GM23338 (cell line): Measurements from ENCODE around the gene LMNTD2. TPM values are rescaled to one million over a fixed set of nuclear protein-coding genes. Genes with fewer than 3 reads are reported as not detected.

Source experiments
- ATAC-seq: fragments of 200-7000 bp; cut with Tn5 transposase; 3 replicates; pipeline ENCODE4 v1.9.1; 2020
- DNase-seq: peaks from one replicate; pipeline ENCODE4 v3.0.0-alpha.2; 2015; ENCODE audit warnings: low spot score
- H2AFZ ChIP-seq: fragments of 200-600 bp; sonication (generic); 2 replicates; pipeline ENCODE4 v1.8.0; 2016; ENCODE audit warnings: antibody characterized with exemption, mild to moderate bottlenecking, moderate library complexity
- H3F3A ChIP-seq: fragments of 200-600 bp; sonication (generic); replicated peaks from 2 replicates; pipeline ENCODE4 v1.8.0; 2017; ENCODE audit warnings: antibody characterized with exemption, mixed run types, low read depth
- H3K27ac ChIP-seq: fragments of 200-600 bp; sonication (generic); 2 replicates; pipeline ENCODE4 v1.6.1; 2016; ENCODE audit warnings: low read depth
- H3K27me3 ChIP-seq: fragments of 200-600 bp; sonication (generic); 2 replicates; pipeline ENCODE4 v1.8.0; 2016; ENCODE audit warnings: mild to moderate bottlenecking, mixed run types, moderate library complexity; ENCODE audit not compliant: insufficient read depth
- H3K36me3 ChIP-seq: fragments of 200-600 bp; sonication (generic); 2 replicates; pipeline ENCODE4 v1.8.0; 2016; ENCODE audit warnings: mild to moderate bottlenecking; ENCODE audit not compliant: insufficient read depth
- H3K4me1 ChIP-seq: fragments of 200-600 bp; sonication (generic); 2 replicates; pipeline ENCODE4 v1.8.0; 2016; ENCODE audit warnings: mild to moderate bottlenecking, moderate library complexity; ENCODE audit not compliant: insufficient read depth
- H3K4me2 ChIP-seq: fragments of 200-600 bp; sonication (generic); 2 replicates; pipeline ENCODE4 v1.7.1; 2017; ENCODE audit warnings: mixed run types
- H3K4me3 ChIP-seq: fragments of 200-600 bp; sonication (generic); 2 replicates; pipeline ENCODE4 v1.6.1; 2016; ENCODE audit warnings: mixed run types
- H3K79me2 ChIP-seq: fragments of 200-600 bp; sonication (generic); replicated peaks from 2 replicates; pipeline ENCODE4 v1.8.0; 2017; ENCODE audit warnings: mild to moderate bottlenecking; ENCODE audit not compliant: insufficient read depth
- H3K9me2 ChIP-seq: fragments of 200-600 bp; sonication (generic); 2 replicates; pipeline ENCODE4 v1.8.0; 2017; ENCODE audit not compliant: insufficient read depth
- H4K20me1 ChIP-seq: fragments of 200-600 bp; sonication (generic); replicated peaks from 2 replicates; pipeline ENCODE4 v1.8.0; 2017; ENCODE audit warnings: mild to moderate bottlenecking; ENCODE audit not compliant: insufficient read depth
- H3K27ac Mint-ChIP-seq: 2 replicates; pipeline ENCODE4 v1.8.0; 2020; ENCODE audit warnings: inconsistent platforms, mild to moderate bottlenecking, moderate library complexity, mixed read lengths
- H3K27me3 Mint-ChIP-seq: 3 replicates; pipeline ENCODE4 v1.8.0; 2022; ENCODE audit warnings: low read depth, mild to moderate bottlenecking, moderate library complexity, mixed read lengths, inconsistent platforms; ENCODE audit not compliant: insufficient read depth, poor library complexity
- H3K36me3 Mint-ChIP-seq: 3 replicates; pipeline ENCODE4 v1.8.0; 2021; ENCODE audit warnings: low read depth, mild to moderate bottlenecking, inconsistent platforms, moderate library complexity, mixed read lengths
- H3K4me1 Mint-ChIP-seq: 3 replicates; pipeline ENCODE4 v1.8.0; 2020; ENCODE audit warnings: mild to moderate bottlenecking, inconsistent platforms, mixed read lengths
- H3K4me3 Mint-ChIP-seq: 3 replicates; pipeline ENCODE4 v1.8.0; 2021; ENCODE audit warnings: moderate library complexity, mild to moderate bottlenecking, inconsistent platforms, mixed read lengths
- H3K9me3 Mint-ChIP-seq: 3 replicates; pipeline ENCODE4 v1.8.0; 2020; ENCODE audit warnings: moderate library complexity, mild to moderate bottlenecking, inconsistent platforms, mixed read lengths
- CREB1 ChIP-seq: fragments of 250-450 bp; sonication (Bioruptor Pico); IDR thresholded peaks from 2 replicates; pipeline ENCODE4 v1.5.0; 2020; ENCODE audit warnings: low read depth, mild to moderate bottlenecking, moderate library complexity
- EZH2 ChIP-seq: fragments of 200-600 bp; sonication (generic); IDR thresholded peaks from one replicate; pipeline ENCODE4 v1.8.0; 2017; ENCODE audit warnings: antibody characterized with exemption, mild to moderate bottlenecking, low read depth; ENCODE audit not compliant: unreplicated experiment
- JUNB ChIP-seq: IDR thresholded peaks from one replicate; pipeline ENCODE4 v1.6.1; 2016; ENCODE audit warnings: antibody characterized with exemption; ENCODE audit not compliant: unreplicated experiment
- NANOG ChIP-seq: IDR thresholded peaks from 2 replicates; pipeline ENCODE4 v1.6.1; 2016; ENCODE audit warnings: antibody characterized with exemption, borderline replicate concordance
- STAT1 ChIP-seq: IDR thresholded peaks from one replicate; pipeline ENCODE4 v1.6.1; 2016; ENCODE audit warnings: antibody characterized with exemption; ENCODE audit not compliant: unreplicated experiment
- ZNF114 ChIP-seq: fragments of 250-450 bp; sonication (Bioruptor Pico); IDR thresholded peaks from 2 replicates; pipeline ENCODE4 v1.5.0; 2020; ENCODE audit warnings: mild to moderate bottlenecking, moderate library complexity
- ZNF331 ChIP-seq: fragments of 250-450 bp; sonication (Bioruptor Pico); IDR thresholded peaks from 2 replicates; pipeline ENCODE4 v1.5.0; 2020; ENCODE audit warnings: low read depth, mild to moderate bottlenecking, moderate library complexity
- ZNF462 ChIP-seq: fragments of 250-450 bp; sonication (Bioruptor Pico); IDR thresholded peaks from 2 replicates; pipeline ENCODE4 v1.5.0; 2020; ENCODE audit warnings: mild to moderate bottlenecking, moderate library complexity
- polyA plus RNA-seq: library from polyadenylated mRNA; unstranded; fragments of >200 nt; fragmentation: Nextera tagmentation; extraction: Ambion mirVana; gene quantifications from 2 replicates; pipeline ENCODE4 v1.2.1, GENCODE V29; 2016
- total RNA-seq: library from RNA; depleted of rRNA; stranded (reverse); fragments of >200 nt; shearing (Covaris generic); gene quantifications from 2 replicates; pipeline ENCODE4 v1.2.3, GENCODE V29; 2014
- TF ChIP-seq, protein P1 (sequence below): IDR thresholded peaks from 2 replicates; pipeline ENCODE4 v1.6.1; 2016; ENCODE audit warnings: antibody characterized with exemption

Gene LMNTD2
- total and polyA plus RNA-seq, 2 experiments from 2014 or later = 1.3 to 2.1 TPM

DNA sequence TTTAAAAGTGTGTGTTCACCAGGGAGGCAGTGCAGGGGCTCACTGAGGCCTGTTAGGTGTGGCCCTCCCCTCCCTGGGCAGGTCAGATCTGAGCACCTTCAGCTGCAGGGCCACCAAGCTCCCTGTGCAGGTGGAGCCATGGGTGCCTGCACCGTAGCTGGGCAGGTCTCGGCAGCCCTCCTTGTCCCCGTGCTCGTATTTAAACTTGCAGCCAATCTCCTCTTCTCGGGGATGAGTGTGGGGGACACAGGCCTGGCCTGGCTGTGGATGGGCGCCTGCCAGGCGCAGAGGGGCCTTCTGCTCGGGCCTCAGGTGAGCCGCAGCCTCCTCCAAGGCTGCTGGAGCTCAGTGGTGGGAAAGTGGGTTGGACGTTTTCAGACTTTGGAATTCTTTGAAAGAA, 34.9 kb upstream of the LMNTD2 start (continued):
- TF ChIP-seq ZNF462 (CRISPR knock-in tag) (no peak), CREB1 (CRISPR knock-in tag) (no peak)

- Histone ChIP-seq H4K20me1 (peaks cover 19% of the 10 kb centered on the region; the same call in 1 of the 2 replicates), H3K4me2 (no peak overlapping the region), H3K27me3 (no peaks in the 10 kb centered on the region), H2AFZ (no peak overlapping the region), H3K36me3 (peaks cover 20% of the 10 kb centered on the region; the same call in 1 of the 2 replicates), H3K27ac (no peak overlapping the region), H3K79me2 (peaks cover 14% of the 10 kb centered on the region; the same call in 1 of the 2 replicates), H3K4me1 (no peaks in the 10 kb centered on the region), H3F3A (peaks cover 19% of the 10 kb centered on the region), H3K9me2 (no peaks in the 10 kb centered on the region), H3K4me3 (no peak overlapping the region)
- no peak for ATAC-seq
- no peak overlapping the region for H3K27ac Mint-ChIP-seq
- peaks cover 77% of the 10 kb centered on the region for H3K36me3 Mint-ChIP-seq
- no peak overlapping the region for H3K4me3 Mint-ChIP-seq
- no peaks in the 10 kb centered on the region; the same call in none of the 3 replicates for H3K9me3 Mint-ChIP-seq
- DNase-seq = no peak
- no peaks in the 10 kb centered on the region; the same call in 2 of the 3 replicates for H3K4me1 Mint-ChIP-seq
- H3K27me3 Mint-ChIP-seq = peaks cover 18% of the 10 kb centered on the region
- TF ChIP-seq NANOG (no peak), JUNB (no peak), ZNF331 (CRISPR knock-in tag) (no peak), EZH2 (no peak), ZNF462 (CRISPR knock-in tag) (no peak), ZNF114 (CRISPR knock-in tag) (no peak), STAT1 (no peak)
- TF ChIP-seq, protein P1, sequence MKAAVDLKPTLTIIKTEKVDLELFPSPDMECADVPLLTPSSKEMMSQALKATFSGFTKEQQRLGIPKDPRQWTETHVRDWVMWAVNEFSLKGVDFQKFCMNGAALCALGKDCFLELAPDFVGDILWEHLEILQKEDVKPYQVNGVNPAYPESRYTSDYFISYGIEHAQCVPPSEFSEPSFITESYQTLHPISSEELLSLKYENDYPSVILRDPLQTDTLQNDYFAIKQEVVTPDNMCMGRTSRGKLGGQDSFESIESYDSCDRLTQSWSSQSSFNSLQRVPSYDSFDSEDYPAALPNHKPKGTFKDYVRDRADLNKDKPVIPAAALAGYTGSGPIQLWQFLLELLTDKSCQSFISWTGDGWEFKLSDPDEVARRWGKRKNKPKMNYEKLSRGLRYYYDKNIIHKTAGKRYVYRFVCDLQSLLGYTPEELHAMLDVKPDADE = no peak
Measured at GRCh38 chr11:593347-593746, 32.8 kb upstream of the LMNTD2 start.
